ENCODE data around the gene CTIF.

Gene CTIF

DNA sequence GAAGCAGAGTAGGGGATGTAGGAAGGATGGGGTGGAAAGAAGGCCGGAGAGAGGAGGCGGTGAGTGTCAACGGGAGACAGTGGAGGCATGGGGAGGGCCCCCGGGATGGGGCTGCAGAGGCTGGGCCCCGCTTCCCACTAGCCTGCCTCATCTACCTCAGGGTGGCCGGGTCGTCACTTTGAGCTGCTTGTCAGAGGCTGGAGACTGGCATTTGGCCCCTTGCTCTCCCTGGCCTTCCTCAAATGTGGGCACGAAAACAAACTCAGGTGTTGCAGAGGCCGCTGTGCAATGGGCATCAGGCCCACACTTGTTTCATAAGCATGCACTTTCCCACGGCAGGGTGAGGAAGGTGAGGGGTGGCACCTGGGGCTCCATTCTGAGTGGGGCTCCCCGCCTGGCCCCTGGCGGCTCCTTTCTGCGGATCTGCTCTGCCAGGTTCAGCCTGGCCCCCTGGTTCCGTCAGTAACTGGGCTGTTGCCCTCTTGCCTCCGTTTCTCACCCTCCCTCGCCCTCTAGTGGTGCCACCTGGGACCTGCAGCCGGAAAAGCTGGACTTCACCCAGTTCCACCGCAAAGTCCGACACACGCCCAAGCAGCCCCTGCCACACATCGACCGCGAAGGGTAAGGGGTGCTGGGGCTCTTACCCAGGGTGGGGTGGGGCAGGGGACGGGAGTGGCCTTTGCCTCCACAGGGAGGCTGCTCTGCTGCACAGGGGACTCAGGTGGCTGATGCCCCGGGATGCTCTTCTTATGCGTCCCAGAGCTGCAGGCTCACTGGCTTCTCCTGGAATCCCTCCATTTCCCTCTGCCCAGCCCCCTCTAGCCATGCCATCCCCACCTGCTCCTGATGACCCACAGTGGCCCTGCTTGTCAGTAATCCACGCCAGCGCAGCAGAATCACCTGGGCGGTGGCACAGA lies 125.4 kb downstream of the CTIF start:
- DNase-seq, result peak in 49 of 56 donors; percentile 4 to 82 (median 58)

DNA sequence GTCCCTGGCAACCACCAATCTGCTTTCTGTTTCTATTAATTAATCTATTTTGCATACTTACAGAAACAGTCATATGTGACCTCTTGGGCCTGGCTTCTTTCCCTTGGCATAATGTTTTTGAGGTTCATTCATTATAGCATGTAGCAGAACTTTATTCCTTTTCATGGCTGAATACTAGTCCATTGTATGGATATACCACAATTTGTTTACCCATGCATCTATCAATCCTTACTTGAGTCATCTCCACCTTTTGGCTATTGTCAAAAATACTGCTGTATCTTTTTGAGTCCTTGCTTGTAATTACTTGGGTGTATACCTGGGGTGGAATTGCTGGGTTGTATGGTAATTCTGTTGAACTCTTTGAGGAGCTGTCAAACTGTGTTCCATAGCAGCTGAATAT lies 126.8 kb downstream of the CTIF start:
- DNase-seq, result no peak

DNA sequence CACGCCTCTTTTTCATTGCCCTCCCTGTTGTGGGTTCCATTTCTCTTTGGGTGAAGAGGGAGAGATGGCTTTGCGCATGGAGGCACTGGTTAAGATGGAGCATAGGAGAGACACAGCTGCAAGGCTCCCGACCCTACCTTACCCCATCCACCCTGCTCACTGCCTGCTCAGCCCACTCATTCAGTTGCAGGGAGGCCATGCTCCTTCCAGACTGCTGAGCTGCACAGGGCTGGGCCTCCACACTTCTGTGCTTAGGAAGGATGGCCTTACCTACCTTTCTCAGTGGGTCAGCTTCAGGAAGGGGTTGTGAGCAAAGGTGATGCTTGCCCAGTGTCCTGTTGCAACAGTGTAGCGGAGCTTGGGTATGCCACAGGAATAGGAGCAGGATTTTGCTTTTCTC lies 127.8 kb downstream of the CTIF start:
- DNase-seq, result no peak

DNA sequence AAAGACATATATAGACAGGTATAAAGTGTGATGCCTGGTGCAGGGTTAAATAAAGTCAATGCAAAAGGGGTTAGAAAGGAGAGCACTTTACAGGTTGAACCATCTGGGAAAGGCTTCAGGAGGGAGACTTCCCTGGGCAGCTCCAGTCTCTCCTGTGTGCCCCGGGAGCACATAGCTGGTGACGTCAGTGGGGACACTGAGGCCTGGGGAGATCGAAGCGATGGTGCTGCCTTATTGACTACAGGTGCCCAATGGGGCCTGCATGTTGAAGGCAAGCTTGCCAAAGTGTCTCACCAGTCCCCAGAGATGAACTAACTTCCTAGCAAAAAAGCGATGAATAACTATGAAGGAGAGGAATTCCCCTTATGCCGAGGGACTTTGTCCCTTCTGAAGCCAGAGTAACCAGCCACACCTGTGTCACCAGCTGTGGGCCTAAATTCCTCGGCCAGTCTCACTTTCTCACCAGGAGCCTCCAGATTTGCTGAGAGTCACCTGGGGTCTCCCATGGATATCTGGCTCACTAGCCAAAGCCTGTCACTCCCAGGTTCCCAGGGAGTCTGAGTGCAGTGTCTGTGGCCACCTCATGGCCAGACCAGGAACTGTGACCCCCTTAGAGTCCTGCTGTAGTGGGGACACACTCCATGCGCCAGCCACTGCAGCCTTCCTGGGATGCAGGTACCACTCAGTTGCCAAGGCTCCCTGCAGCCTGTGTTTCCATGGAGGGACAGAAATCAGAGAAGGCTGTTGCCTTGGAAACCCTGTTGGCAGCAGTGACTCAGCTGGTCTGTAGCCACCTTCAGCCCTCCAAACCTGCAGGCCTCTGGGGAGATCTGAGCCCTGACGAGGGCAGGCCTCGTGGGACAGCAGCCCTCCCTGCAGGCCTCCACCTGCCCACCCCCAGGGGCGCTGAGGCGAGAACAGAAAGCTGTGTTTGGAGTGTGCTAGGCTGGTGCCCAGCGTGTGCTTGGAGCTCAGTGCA lies 128.7 kb downstream of the CTIF start:
- DNase-seq, result peak in 27 of 56 donors; percentile 13 to 62 (median 35)

DNA sequence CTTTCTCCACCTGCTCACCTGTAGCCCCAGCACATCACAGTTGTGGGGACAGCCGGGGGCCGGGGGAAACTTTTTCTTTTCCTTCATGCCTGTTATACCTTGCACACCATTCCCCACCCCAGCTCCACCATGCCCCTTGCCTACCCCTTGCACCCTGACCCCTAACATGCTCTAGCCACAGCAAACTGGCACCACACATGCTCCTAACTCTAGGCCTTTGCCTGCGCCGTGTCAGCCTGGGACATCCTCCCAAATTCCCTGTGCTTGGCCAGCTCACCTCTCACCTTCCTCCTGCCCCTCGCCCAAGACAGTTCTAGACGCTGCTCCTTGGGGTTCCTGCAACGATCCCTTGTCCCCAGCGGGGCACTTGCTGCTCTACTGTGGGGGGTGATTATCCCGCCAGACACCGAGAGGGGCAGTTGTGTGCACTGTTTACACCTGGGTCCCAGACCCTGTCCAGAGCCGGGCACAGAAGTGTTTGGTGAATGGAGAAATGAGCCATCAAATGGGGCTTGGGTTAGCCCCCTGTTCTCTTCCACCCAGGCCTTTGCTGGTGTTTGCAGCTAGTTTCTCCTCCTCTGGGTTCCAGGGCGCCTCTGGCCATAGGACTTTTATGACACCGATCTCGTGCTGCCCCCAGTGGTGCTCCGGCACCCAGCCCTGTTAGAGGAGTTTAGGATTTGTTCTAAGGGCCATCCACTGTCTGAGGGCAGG lies 129.8 kb downstream of the CTIF start:
- no peak for DNase-seq

DNA sequence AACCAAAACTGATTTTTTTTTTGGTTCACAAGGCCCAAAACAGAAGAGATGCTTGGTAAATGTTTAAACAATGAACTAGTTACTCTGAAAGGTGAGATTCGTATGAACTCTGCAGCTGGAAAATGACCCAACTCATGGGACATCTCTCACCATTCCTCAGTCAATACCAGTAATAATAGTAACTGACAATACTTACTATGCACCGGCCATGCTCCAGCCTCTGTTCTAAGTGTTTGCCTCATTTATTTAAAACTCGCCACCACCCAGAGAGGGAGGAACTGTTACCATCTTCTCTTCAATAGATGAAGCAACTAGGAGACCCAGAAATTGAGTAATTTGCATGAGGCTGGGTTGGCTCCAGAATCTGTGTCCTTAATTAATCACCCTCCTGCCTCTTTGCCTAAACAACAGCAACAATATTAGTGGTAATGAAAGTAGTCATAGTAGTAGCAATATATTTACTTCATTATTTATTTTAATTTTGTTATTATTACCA lies 130.4 kb downstream of the CTIF start:
- no peak for DNase-seq

DNA sequence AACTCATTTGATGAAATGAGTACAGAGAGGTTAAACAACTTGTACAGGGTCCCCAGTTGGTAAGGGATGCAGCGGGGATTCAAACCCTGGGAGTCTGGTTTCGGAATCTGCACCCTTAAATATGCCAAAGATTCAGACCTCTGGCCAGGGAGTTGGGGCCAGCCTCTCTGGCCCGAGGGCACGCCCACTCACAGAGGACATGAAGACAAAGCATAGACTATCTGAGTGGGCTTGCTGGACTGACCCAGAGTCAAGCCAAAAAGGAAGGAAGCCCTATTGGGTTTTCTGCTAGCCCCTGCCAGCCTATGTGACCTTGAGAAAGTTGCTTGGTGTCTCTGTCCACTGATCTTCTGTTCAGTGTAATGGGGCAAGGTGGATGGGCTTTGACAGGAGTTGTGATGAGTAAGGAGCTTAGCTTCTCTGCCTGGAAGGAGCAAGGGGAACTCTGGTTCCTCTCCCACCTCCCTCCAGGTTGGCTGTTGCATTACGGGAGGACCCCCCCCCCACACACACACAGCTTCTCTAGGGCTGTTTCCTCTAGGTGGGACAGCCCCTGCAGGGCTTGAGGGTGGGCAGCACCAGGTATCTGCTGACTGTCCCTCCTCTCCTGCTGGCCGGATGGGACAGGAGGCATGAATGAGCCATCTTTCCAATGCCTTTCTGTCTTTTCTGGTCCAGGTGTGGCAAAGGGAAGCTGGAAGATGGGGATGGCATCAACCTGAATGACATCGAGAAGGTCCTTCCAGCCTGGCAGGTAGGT lies 131.3 kb downstream of the CTIF start:
- no peak for DNase-seq

DNA sequence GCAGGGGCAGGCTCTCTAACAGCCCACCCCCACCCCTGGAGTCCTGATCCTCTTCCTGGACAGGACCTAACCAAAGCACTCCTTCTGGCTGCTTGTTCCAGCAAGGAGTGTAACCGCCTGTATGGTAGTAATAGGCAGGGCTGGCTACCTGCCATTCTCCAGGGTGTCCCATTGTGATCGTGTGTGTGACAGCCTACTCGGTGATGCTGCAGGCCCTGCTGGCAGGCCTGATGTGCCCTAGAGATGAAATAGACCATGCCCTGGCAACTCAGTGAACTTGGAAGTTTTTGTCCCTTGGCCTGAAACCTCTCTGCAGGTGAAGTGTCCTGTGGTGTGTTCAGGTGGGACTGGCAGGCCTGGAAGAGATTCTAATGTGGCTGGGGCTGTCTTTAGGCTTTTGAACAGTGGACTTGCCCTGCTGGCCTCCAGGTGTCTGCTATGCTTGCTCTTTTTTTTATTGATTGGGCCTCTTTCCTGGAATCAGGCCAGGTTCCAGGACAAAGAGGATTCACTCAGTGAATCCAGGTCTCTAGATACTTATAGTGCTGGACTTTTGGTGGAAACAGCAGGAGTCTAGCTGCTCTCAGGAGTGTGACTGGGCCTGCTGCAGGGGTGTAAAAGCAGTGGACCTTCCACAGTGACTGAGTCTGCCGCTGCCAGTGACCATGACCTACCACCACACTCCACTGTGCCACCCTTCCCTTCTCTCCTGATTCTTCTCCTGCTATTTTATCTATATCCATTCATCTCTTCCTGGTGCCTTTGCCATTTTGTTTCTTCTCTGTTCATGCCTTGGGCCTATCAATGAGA lies 132.1 kb downstream of the CTIF start:
- DNase-seq, result no peak

DNA sequence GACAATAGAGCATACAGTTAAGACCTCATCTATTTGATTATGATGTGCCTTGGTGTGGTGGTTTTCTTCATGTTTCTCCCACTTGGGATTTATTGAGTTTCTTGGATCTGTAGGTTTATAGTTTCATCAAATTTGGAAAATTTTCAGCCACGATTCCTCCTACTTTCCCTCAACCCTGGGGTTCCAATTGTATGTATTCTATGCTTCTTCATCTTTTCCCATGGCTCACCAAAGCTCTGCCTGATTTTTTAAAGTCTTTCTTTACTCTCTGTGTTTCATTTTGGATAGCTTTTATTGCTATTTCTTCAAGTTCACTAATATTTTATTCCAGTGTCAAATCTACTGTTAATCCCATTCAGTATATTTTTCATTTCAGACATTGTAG lies 132.7 kb downstream of the CTIF start:
- DNase-seq, result no peak

DNA sequence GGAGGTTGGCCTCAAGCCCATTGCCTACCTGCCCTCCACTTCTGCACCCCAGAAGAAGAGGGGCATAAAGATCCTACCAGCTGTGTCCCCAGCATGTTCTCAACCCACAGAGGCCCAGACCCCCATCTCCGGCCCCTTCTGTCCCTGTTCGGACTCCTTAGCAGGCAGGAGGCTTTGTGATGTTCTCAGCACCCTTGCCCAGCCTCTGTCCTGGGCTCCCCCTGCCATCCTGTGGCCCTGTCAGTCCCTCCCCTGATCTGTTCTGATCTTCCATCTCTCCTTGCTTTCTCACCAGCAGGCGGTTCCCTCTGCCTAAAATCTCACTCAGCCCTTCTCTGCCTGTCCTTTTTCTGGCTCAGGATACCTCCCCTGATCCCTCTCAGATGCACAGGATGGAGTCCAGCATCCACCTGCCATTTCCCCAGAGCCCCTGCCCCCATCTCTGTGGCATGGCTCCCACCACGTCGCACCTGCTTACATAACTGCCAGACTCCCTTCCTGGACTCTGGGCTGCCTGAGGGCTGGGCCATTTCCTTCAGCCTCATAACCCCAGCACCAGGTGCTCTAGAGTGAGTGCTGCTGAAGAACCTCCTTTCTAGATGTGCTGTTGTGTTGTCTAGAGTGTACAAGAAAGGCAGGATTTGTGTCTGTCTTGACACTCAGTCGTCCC lies 134.0 kb downstream of the CTIF start:
- no peak for DNase-seq

DNA sequence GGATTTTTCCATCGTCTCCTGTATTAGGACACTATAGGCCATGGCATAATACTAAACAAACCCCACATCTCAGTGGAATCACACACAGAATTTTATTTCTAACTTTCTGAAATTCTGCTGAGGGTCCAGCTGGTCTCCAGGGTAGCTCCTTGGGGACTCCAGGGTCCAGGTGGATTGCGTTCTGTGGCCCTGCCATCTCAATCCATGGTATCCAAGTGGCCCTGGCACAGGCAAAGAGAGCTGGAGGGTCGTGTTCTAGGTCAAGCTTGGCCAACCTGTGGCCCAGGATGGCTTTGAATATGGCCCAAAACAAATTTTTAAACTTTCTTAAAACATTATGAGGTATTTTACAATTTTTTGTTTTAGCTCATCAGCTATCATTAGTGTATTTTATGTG lies 134.6 kb downstream of the CTIF start:
- DNase-seq, result no peak

DNA sequence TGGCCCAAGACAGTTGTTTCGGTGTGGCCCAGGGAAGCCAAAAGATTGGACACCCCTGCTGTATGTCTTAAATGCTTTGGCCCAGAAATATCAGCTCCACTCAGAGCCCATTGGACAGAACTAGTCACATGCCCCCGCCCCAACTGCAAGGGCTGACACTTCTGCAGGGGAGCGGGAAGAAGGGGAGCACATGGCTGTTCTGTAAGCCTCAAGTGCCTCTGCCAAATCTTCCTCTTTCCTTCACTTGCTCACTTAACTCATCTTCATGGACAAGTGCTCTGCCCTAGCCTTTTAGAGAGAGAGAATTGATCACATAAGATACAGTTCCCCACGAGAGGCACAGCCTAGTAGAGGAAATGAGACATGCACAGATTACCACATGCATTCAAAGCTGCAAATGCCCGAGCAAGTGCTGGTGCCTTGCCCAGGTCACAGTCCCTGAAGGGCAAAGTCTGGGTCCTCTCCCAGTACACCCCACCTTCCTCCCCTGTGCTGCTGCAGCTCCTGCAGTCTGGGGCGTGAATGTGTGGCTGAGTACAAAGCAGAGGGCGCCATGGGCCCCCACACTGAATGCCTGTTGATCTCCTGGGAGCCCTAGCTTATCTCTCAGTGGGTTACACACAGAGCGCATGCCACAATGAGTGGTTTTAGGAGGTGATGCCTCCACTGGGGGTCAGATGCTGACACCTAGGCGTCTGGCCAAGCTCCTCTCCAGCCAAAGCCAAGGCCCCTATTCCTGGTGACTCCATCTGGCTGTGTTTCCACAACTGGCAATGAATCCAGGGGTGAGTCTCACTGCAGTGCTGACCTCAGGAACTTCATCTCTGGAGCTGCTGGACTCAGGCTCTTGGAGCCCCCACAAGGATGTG lies 135.3 kb downstream of the CTIF start:
- DNase-seq, result no peak

DNA sequence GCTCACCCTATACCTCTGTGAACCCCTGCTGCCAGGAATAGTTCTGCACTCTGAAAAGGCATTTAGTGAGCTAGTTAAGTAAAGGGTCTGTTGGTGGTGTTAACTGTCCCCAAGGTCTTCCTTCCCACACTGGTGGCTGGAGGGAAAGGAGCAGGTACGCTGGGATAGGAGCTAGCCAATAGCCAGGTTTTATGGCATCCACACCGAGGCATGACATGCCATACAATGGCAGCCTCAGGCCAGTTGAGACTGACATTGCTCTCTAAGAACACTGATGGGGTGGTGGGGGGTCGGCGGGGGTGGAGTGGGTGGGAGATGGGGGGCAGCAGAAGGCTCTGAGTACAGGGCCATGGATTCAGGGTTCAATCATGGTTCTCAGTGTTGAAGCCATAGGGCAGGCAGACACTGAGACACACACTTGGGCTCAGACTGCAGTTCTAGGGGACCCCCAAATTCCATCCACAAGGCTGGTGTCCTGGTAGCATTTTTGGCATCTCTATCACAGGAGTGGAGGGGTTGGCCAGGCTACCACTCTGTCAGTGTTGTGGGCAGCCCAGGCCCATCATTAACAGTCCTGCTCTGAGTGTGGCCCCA lies 136.0 kb downstream of the CTIF start:
- DNase-seq, result no peak

DNA sequence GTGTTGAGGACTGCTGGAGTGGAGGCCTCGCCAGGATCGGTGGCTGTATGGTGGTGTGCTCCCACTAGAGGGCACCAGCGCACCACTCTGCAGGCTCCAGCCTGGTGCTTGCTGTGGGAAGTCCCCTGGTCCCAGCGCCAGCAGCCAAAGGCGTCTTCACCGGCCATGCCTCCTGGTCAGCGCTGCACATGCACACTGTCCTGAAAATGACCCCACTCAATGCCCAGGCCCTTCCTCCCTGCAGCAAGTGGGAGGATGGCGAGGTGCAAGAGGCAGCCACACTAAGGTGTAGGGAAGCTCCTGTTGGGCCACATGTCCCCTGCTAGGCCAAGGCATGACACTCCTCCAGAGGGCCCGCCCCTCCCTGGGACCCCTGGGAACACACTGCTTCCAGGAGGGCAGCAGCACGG lies 136.5 kb downstream of the CTIF start:
- DNase-seq, result peak in 55 of 56 donors; percentile 34 to 93 (median 75)

DNA sequence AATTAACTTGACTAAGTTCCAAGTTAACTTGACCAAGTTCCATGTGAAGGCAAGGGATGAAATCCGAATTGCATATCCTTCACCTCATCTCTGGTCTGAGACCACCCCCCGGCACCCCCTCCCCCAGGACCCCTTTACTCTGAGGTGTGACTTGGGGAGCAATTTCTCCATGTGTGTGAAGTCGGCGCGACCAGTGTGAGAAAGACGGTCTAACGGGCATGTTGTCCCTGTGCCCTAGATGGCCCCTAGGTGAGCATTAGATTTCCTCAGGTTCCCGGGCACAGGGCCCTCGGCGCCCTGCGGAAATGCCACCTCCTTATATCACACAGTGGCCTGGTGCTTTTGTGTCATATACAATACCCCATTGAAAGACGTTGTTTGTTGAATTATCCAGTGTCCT lies 137.1 kb downstream of the CTIF start:
- DNase-seq, result no peak

DNA sequence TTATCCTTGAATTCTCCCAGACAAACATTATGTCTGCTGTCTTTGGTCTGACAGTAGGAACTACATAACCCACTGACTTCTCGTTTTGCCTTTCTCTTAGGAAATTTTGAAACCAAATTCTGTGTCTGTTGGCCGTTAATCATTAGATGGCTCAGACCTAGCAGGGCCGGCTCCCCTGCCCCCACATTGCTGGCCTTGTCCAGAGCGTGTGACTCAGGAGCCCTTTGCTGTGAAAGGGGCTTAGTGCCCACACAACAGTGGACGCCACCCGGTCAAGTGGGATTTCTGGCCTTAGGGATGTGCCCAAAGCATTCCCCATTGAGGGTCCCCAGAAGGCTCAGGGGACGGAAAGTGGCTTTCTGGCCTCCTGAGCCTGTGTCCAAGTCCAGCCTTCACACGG lies 137.5 kb downstream of the CTIF start:
- DNase-seq, result no peak

DNA sequence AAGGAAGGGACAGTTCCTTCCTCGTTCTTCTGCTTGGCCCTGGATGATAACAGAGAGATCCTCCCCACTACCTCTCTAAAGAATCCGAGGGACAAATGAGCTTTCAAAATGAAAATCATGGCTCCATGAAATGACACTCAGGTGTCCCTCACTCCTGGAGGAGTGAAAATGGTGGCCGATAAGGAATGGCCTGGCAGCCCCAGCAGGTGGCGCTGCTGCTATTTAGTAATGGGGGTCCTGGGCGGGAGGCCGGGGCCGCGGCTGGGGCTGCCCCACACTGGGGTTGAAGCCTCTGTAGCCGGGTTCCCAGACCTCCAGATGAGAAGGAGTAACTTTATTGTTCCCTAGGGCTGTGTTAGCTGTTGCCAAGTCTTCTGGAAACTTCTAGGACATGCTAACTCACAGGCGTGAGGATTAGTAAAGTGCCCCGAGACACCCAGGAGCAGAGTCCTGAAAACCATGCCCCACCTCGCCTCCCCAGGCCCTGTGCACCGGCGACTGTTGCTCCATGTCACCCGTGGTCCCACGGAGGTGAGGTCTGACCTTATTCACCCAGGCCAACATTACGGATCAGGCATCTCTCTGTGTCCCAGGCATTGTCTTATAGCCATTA lies 138.0 kb downstream of the CTIF start:
- peak in 39 of 56 donors; percentile 13 to 79 (median 41) for DNase-seq

All from amygdala (tissue), 56 donors.